ENCODE measurements around the gene UNC79.

UNC79 gene

DNA sequence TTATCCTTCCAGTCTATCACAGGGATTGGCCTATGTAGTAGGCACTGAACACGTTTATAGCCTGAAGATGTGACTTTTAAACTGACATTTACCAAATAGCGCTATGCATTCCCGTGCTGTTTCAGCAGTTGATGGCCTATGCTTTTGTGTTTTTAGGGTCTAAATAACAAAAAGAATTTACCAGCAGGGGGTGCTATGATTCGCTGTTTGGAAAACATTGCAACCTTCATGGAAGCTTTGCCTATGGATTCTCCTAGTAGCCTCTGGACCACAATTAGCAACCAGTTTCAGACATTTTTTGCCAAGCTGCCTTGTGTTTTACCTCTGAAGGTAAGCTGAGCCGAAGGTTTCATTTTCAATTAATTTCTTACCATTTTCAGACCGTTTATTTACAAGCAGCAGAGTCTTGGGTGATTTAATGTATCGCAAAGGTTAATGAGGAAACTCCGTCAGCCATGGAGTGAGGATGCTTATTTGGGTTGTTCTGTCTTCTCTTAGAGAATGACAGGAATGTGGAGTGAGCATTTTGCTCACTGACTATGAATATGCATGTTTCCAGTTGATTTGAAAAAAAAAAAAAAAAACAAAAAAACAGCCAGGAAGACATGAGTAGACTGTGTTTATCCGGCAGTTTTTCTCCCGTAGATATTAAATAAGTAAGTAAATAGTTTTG, 224.5 kb downstream of the UNC79 start:
- no peak for DNase-seq (ENCODE audit: extremely low read depth in 1 of 2, low read depth in 1 of 2)

DNA sequence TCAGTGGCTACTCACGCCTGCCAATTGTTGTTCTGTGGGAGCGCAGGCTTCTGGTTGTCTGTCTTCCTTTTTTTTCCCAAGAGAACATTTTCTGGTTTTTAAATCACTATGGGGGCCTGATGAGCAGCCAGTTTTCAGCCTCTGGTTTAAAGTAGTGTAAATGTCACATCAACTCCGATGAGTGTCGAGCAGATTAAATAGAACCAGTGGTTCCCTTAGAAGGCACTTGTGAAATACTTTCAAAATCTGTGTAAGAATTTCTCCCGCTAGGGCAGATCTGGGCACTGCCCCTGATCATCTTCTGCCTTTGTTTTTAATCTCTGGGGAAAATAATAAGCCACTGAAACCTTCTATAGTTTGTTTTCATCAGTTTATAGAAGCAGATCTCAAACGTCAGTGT, 227.1 kb downstream of the UNC79 start:
- DNase-seq (ENCODE audit: extremely low read depth in 1 of 2, low read depth in 1 of 2): no peak

DNA sequence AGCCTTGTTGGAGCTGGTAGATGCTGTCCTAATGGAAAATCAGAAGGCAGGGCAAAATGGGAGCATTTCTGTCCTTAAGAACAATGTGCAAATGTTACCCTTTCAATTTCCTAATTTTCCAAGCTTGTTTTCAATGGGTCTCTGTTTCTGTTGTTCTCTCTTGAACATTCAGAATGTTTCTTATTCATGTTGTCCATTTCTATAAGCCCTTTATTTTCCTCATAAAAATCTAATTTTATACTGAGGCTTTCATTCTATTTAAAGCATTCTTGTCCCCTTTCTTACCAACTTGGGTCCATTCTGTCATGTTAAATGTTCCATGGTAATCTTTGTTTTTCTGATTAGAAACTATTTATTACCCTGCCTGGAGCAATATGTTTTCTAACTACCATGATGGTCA, 232.6 kb downstream of the UNC79 start:
- no peak for DNase-seq (ENCODE audit: extremely low read depth in 1 of 2, low read depth in 1 of 2)

DNA sequence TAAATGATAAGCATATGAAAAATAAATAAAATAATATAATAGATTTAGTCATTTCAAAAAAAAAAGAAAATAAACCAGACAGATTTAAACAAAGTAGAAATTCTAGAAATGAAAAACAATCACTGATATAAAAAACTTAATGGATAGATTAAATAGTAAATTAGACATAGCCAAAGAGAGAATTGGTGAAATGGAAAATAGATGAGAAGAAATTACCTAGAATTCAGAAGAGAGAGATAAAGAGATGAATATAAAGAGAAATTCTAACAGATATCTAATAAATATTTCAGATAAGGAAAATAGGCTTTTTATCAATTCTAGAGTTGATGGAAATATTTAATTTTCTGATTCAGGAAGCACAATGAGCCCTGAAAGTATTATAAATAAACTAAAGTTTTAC, 234.4 kb downstream of the UNC79 start:
- no peak for DNase-seq (ENCODE audit: extremely low read depth in 1 of 2, low read depth in 1 of 2)

DNA sequence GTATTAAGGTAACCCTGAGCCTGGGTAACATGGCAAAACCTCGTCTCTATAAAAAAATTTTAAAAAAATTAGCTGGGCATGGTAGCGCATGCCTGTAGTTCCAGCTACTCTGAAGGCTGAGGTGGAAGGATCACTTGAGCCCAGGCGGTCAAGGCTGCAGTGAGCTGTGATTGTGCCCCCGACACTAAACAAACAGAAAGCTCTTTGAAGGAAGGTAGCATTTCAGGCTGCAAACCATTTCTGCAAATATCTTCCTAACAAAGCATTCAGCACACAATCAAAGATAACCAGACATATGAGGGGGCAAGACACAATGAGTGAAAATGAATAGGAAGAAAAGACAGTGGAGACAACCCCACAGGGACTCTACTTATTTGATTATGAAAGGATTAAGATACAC, 238.9 kb downstream of the UNC79 start:
- no peak for DNase-seq (ENCODE audit: extremely low read depth in 1 of 2, low read depth in 1 of 2)

DNA sequence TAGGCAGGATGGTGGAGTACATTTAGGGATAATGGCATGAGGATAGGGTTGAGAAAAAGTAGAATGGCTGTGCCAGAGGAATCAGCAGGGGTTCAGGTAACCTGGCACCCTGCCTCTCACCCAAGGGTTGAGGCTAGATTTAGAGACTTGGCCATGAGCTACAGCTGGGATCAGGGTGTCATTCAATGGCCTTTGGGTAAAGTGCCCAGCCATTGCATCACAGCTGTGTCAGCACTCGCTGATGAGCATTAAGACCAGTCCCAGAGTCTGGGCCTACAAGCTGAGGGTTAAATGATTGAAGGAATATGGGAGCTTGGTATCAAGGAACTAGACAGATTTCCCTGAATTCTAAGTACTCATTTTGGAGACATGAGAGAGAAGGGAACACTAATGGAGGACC, 243.6 kb downstream of the UNC79 start:
- DNase-seq (ENCODE audit: extremely low read depth in 1 of 2, low read depth in 1 of 2): no peak

DNA sequence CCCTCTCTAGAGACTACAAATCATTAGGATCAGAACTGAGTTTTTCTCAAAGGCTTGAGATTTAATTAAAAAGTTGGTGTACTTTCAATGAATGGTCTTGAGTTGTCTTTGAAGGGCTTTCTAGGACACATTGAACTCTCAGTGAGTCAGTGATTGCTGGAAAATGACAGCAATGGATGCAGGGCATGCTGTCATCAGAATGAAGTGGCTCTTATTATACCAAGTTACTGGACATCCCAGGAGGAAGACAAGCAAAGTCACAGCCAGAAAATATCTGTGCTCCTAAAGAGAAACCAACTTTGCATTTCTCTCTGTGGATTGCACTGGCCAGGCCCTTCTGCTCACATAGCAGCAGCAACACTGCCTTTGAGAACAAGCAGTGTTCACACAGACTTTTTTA, 244.9 kb downstream of the UNC79 start:
- no peak for DNase-seq (ENCODE audit: extremely low read depth in 1 of 2, low read depth in 1 of 2)

DNA sequence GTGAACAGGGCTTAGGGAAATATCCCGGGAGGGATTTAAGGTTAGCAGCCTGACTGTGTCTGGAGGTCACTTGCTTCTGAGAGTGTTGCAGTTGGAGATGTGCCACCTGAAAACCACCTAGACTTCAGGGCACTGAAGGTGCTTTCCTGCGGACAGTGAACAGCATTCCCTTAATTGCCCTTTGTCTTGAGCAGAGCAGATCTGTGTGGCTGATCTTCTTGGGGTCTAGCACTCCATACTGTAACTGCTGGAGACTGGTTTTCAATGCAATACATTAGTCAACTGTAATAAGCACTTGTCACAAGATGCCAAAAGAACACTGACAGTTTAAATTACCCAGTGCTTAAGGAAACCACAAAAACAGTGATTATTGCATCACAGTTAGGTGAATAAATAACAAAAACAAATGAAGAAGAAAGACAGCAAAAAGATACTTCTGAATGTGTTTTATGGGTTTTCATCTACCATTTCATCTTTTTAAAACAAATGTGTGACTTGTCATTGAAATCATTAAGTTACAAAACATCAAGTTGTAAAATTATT, 245.7 kb downstream of the UNC79 start:
- no peak for DNase-seq (ENCODE audit: extremely low read depth in 1 of 2, low read depth in 1 of 2)

DNA sequence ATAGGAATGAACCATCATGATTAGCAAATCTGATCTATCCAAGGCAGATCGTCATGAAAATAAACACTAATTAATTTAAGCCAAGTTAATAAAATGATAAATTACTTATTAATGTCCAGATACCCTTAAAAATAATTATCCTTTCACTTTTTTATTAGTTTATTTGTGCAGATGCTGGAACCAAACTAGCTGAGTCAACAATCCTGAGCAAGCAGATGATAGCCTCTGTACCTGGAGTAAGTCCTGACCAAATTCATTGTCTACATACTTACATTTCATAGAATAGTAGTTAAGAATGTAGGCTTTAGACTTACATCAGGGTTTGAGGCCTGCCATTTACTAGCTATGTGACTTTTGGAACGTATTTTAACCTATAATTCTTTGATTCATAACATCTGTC, 251.7 kb downstream of the UNC79 start:
- no peak for DNase-seq (ENCODE audit: extremely low read depth in 1 of 2, low read depth in 1 of 2)

DNA sequence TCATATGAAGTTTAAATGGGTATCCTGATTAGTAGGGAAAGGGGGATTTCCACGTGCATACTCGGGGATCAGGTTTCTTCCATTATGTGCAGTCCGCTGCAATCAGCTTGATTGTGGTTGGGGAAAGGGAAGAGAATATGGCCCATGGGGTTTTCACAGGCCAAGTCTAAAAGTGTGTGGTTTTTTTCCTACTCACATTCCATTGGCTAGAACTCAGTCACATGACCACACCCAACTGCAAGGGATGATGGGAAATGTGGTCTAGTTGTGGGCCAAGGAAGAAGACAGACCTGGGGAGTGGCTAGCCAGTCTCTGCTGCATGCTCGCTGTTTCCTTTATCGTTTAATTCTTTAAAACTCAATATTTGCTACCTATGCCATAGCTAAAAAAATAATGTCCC, 252.5 kb downstream of the UNC79 start:
- DNase-seq (ENCODE audit: extremely low read depth in 1 of 2, low read depth in 1 of 2): no peak

DNA sequence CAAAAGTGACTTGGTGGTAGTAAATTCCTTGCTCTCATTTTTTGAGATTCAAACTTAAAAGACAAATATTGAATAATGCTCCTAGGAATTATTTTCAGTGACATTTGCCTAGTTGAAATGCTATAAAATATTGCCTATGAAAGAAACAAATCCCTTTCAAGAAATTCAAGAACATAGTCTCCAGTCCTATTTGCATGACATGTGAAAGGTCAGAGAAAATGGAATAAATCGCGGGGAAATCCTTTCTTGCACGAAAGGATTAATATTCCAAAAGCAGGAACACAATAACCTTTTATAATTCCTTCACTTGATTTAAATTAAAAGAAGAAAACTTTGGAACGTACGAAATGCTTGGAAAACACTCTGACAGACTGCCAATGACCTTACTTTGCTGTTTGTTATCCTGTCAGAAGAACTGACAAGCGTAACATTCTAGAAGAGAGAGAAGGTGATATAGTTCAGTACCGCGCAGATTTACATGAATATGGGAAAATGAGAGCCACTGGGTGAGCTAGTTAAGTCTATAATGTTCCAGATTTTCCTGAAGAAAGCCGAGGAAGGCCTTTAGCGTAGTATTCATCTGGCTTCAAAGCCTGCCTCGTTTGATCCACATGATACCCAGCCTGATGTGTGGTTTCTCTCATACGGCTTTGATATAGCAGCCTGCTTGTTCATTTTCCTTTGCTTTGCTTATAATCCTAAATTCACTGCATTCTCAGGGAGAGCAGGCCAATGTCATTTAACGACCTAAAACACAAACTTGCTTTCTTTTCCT, 254.6 kb downstream of the UNC79 start:
- no peak for DNase-seq (ENCODE audit: extremely low read depth in 1 of 2, low read depth in 1 of 2)

DNA sequence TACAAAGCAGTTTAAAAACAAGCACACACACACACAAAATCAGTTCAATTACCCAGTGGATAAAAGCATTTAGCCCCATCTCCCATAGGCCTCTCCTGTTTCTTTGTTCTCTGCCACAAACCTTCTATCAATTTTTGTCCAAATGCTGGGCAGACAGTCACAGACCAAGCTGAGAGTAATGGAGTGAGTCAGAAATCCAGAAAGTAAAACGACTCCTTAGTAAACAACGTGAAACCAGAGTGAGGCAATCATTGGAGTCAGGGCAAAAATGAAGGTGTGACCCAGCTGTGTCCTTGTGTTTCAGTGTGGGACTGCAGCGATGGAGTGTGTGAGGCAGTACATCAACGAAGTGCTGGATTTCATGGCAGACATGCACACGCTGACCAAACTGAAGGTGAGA, 255.5 kb downstream of the UNC79 start:
- no peak for DNase-seq (ENCODE audit: extremely low read depth in 1 of 2, low read depth in 1 of 2)

DNA sequence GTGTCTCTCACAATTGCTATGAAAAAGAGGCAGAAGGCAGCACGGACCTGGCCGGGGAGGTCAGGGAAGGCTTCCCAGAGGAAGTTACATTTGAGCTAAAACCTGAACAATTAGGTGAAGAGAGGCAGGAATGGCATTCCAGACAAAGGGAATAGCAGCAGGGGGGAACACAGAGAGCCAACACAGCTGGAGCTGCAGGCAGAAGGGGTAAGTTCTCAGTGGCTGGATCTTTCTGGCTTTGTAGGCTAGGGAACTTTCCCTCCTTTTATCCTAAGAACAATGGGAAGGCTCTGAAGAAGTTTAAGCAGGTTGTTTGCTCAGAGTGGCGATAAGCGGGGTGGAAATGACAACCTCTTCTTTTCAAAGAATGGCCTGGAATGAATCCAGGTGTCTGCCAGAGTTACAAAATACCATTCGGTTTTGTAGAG, 257.5 kb downstream of the UNC79 start:
- DNase-seq (ENCODE audit: extremely low read depth in 1 of 2, low read depth in 1 of 2): no peak

DNA sequence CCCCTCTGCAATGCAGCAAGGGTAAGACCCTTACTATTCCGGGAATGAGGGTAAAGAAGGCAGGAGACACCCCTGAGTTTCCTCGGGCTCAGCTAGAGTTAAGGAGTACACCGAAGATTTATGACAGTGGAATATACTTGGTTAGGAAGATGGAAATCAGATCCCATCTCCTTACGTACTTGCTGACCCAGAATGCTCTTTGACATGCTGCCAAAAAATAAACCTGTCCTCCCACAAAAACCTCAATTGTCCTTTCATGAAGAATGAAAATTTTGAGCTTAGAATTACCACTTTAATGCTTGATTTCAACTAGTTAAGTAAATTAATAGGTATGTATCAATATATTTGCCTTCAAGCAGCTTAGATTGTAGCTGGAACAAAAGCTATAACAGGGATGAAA, 258.1 kb downstream of the UNC79 start:
- DNase-seq (ENCODE audit: extremely low read depth in 1 of 2, low read depth in 1 of 2): no peak

DNA sequence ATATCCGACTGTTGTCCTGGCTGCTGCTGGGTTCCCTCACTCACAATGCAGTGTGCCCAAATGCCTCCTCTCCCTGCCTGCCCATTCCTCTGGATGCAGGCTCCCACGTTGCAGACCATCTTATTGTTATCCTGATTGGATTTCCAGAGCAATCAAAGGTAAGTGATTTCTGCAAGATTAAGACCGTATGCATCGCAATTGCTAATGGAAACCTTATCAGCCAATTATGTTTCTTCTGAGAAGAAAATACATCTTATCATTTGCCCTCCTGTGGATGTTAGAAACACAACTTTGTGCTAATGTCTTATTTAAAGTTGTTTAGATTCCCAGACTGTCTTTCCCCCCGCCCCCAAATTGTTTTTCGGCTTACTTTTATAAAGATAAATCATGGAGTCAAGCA, 259.4 kb downstream of the UNC79 start:
- no peak for DNase-seq (ENCODE audit: extremely low read depth in 1 of 2, low read depth in 1 of 2)

DNA sequence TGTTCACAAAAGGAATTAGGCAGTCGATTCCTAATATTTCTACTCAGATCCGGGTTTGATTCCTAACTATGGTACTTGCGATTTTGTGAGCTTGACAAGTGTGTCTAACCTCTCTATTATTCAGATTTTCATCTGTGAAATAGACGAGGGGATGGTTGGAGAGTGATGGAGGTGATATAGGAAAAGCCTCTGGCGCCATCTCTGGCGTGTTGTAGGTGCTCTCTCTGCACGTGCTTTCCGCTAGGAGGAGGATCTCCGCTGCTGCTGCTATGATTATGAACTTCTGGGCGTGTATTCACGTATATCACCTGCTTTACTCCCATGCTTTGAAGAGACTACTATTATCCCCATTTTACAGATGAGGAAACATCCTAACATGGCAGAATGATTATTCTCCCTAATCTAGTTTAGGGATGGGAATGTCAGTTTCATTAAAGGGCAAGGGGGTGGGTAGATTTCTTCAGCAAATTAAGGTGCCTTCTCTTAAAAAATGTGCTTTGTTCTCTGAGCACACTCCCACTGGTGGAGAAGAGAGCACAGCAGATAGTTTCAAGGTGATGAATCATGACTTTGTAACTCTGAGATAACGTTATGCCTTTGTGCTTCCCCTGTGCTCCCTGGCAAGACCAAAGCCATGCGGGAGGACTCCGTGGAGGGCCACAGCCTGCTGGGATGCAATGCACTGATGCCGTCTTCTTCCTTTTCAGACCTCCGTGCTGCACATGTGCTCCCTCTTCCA, 260.5 kb downstream of the UNC79 start:
- DNase-seq (ENCODE audit: extremely low read depth in 1 of 2, low read depth in 1 of 2): no peak

DNA sequence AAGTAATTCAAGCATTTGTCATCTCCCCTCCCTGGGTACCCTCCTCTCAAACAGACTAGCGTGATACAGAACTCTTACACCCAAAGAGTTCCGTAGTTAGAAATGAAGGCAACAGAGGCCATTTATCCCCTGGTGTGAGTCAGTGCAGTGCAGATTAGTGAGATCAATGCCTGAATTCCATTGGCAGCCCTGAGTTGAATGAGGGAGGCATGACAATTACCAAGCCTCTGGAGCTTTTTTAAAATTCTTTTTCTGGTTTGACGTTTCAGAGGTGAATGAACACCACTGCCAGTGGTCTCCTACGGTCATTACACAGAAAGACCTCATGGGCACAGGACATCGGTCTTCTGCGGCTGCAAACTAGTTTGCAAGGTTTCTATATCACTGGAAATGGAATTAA, 263.2 kb downstream of the UNC79 start:
- DNase-seq (ENCODE audit: extremely low read depth in 1 of 2, low read depth in 1 of 2): no peak

DNA sequence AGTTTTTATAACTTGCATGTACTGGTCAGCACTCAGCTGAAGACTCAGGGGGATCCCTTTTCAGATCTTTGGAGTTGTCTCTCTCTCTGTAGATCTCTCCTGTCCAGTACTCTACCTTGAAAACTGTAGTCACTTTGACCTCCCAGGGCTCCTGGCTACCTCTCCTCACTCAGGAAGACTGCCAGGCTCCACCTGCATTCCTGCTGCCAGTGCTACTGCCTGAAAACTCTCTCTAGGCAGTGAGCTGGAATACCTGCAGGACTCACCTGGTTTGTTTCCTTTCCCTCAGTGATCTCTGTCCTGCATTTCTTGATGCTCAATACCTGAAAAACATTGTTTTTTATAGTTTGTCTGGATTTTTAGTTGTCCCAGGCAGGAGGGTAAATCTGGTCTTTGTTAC, 270.2 kb downstream of the UNC79 start:
- DNase-seq (ENCODE audit: extremely low read depth in 1 of 2, low read depth in 1 of 2): no peak

DNA sequence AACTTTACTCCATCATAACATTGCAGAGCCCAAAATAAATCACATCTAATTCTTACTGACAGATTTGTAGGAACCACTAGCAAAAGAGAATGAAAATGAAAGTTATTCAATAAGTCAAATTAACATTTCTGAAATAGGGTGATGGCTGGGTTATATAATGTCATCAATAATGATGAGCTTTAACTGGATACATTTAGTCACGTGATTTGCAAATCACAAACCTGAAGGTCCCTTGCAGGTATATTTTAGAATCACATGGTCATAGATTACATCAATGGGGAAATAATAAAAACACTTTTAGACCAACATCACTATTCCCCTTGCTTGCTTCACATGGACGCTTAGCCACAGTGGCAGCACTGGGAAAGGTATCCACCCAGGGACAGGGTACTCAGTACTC, 270.8 kb downstream of the UNC79 start:
- DNase-seq (ENCODE audit: extremely low read depth in 1 of 2, low read depth in 1 of 2): no peak

DNA sequence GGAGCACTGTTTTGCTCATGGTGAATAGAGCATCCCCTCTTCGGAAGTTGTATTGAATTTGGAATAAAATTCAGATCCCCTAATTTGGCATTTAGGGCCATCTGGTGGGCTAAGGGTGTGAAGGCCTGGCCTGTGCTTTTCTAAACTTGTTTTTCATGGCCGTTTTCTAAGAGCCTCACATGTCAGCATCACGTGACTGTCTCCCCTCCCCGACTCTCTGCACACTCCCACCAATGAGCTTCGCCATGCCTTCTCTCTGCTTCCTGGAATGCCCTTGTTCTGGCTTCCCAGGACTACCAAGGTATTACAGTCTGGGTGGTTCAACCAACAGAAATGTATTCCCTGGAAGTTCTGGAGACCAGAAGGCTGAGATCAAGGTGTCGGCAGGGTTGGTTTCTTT, 272.2 kb downstream of the UNC79 start:
- no peak for DNase-seq (ENCODE audit: extremely low read depth in 1 of 2, low read depth in 1 of 2)

DNA sequence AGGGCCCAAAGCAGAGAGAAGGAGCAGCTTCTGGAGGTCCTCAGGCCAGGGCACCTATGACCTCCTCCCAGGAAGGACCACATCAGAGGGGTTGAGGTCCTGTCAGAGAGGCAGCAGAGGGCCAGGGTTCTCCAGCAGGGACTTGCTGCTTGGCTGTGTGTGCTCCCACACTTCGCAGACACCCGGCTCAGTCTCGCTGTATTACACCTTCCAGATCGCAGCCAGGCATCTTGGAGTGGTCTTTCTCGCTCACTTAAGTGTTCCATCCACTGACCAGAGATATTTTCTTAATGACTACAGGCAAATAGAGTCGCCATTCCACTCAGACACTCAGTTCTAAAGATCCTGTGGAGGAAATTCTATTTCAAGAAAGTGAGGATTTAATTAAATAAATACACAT, 273.2 kb downstream of the UNC79 start:
- no peak for DNase-seq (ENCODE audit: extremely low read depth in 1 of 2, low read depth in 1 of 2)

Measured in activated CD8-positive, alpha-beta memory T cell treated with anti-CD3 and anti-CD28 coated beads for 1 hour (primary cell).